Body of pancreas (tissue), 4 donors: ENCODE measurements around the gene POLD1.

ENCODE experiments used
- POLR2A ChIP-seq, 3 donors: fragments of 450-650 bp; IDR thresholded peaks; one replicate each; pipeline ENCODE4 v1.6.1; 2016; ENCODE audit warnings: antibody characterized with exemption in 3 of 3, mild to moderate bottlenecking in 2 of 3
- TF ChIP-seq, protein P1 (sequence below), 7 experiments: fragments of 450-650 bp in 4 of 7; fragments of 200-600 bp in 3 of 7; sonication (generic) in 3 of 7; IDR thresholded peaks; one replicate each; pipeline ENCODE4 v1.5.1; 2016 to 2019; ENCODE audit warnings: antibody characterized with exemption in 7 of 7

GRCh38 chr19:50393589-50393988, 9.4 kb downstream of the POLD1 start:
- TF ChIP-seq, protein P1, sequence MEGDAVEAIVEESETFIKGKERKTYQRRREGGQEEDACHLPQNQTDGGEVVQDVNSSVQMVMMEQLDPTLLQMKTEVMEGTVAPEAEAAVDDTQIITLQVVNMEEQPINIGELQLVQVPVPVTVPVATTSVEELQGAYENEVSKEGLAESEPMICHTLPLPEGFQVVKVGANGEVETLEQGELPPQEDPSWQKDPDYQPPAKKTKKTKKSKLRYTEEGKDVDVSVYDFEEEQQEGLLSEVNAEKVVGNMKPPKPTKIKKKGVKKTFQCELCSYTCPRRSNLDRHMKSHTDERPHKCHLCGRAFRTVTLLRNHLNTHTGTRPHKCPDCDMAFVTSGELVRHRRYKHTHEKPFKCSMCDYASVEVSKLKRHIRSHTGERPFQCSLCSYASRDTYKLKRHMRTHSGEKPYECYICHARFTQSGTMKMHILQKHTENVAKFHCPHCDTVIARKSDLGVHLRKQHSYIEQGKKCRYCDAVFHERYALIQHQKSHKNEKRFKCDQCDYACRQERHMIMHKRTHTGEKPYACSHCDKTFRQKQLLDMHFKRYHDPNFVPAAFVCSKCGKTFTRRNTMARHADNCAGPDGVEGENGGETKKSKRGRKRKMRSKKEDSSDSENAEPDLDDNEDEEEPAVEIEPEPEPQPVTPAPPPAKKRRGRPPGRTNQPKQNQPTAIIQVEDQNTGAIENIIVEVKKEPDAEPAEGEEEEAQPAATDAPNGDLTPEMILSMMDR (IDR thresholded peaks at IDR 0.05): no peak
- TF ChIP-seq POLR2A (IDR thresholded peaks at IDR 0.05): no peak
